Keratinocyte (primary cell): ENCODE data around the gene FRMPD4. TPM values are rescaled to one million over a fixed set of nuclear protein-coding genes. Genes with fewer than 3 reads are reported as not detected.

Experiments
- DNase-seq: peaks from one replicate; pipeline ENCODE4 v3.0.0-alpha.2; 2011; ENCODE audit warnings: low read depth, missing footprints, low spot score
- FAIRE-seq: peaks from 2 replicates; lab custom pipeline; 2011; peaks lifted over from hg19 to GRCh38; lab: Jason Lieb, UNC
- H2AFZ ChIP-seq: 2 replicates; pipeline ENCODE4 v1.6.0; 2012; ENCODE audit warnings: low read length, control low read depth, inconsistent platforms; ENCODE audit not compliant: control insufficient read depth
- H3K27ac ChIP-seq: 2 replicates; pipeline ENCODE4 v1.5.1; 2011; ENCODE audit warnings: low read length; ENCODE audit not compliant: control insufficient read depth, insufficient read depth
- H3K27me3 ChIP-seq: 3 replicates; pipeline ENCODE4 v1.6.0; 2011; ENCODE audit warnings: low read length; ENCODE audit not compliant: control insufficient read depth, insufficient read depth; ENCODE audit errors: extremely low read depth
- H3K36me3 ChIP-seq, 2 experiments: 2 replicates in 1 of 2; 3 replicates in 1 of 2; pipeline ENCODE4 v1.5.1; 2011; ENCODE audit warnings: low read length in 2 of 2, mild to moderate bottlenecking in 1 of 2; ENCODE audit not compliant: control insufficient read depth in 2 of 2, insufficient read depth in 2 of 2; ENCODE audit errors: extremely low read depth in 1 of 2
- H3K4me1 ChIP-seq: 3 replicates; pipeline ENCODE4 v1.5.1; 2011; ENCODE audit warnings: low read length; ENCODE audit not compliant: control insufficient read depth, insufficient read depth; ENCODE audit errors: extremely low read depth
- H3K4me2 ChIP-seq: 3 replicates; pipeline ENCODE4 v1.6.0; 2011; ENCODE audit warnings: low read depth, low read length; ENCODE audit not compliant: control insufficient read depth, insufficient read depth; ENCODE audit errors: extremely low read depth
- H3K4me3 ChIP-seq, 3 experiments: fragments of 200-600 bp in 1 of 3; sonication (generic) in 1 of 3; 2 replicates in 2 of 3; 3 replicates in 1 of 3; pipeline ENCODE4 v1.5.1; 2011 to 2016; ENCODE audit warnings: low read length in 3 of 3, mild to moderate bottlenecking in 3 of 3, control low read depth in 2 of 3, inconsistent platforms in 1 of 3, low read depth in 1 of 3, mixed read lengths in 1 of 3, mixed run types in 1 of 3, moderate library complexity in 1 of 3; ENCODE audit not compliant: control insufficient read depth in 2 of 3, insufficient read depth in 2 of 3; ENCODE audit errors: extremely low read depth in 1 of 3
- H3K79me2 ChIP-seq: 2 replicates; pipeline ENCODE4 v1.6.0; 2012; ENCODE audit warnings: low read length; ENCODE audit not compliant: control insufficient read depth, insufficient read depth
- H3K9ac ChIP-seq: 3 replicates; pipeline ENCODE4 v1.6.0; 2011; ENCODE audit warnings: low read length; ENCODE audit not compliant: control insufficient read depth, insufficient read depth; ENCODE audit errors: extremely low read depth
- H3K9me1 ChIP-seq: 3 replicates; pipeline ENCODE4 v1.6.0; 2011; ENCODE audit warnings: low read length; ENCODE audit not compliant: control insufficient read depth, insufficient read depth; ENCODE audit errors: extremely low read depth
- H3K9me3 ChIP-seq: 2 replicates; pipeline ENCODE4 v1.5.1; 2012; ENCODE audit warnings: low read depth, low read length; ENCODE audit not compliant: control insufficient read depth
- H4K20me1 ChIP-seq: 3 replicates; pipeline ENCODE4 v1.6.0; 2011; ENCODE audit warnings: low read length; ENCODE audit not compliant: control insufficient read depth, insufficient read depth; ENCODE audit errors: extremely low read depth
- CTCF ChIP-seq, 3 experiments: IDR thresholded peaks in 1 of 3; conservative IDR thresholded peaks in 1 of 3; optimal IDR thresholded peaks in 1 of 3; 2 replicates in 2 of 3; 3 replicates in 1 of 3; pipeline versions ENCODE3 to v1.5.1; 2011; ENCODE audit warnings: low read length in 3 of 3, mild to moderate bottlenecking in 3 of 3, moderate library complexity in 2 of 3, control low read depth in 1 of 3, inconsistent platforms in 1 of 3; ENCODE audit not compliant: insufficient read depth in 2 of 3; ENCODE audit errors: extremely low read depth in 1 of 3
- EZH2 ChIP-seq: IDR thresholded peaks from one replicate; pipeline ENCODE4 v1.6.1; 2012; ENCODE audit warnings: inconsistent platforms, mild to moderate bottlenecking, low read length, moderate library complexity
- dilution Hi-C: fragments of 300-500 bp; cut with MboI; formaldehyde crosslinking; loops from one replicate; pipeline ENCODE4 v1.7.0; 2020; ENCODE audit warnings: low sequenced_read_pairs; ENCODE audit not compliant: extremely low pct_ligation_motif_present
- polyA plus RNA-seq, 5 experiments: library from polyadenylated mRNA; depleted of rRNA in 3 of 5; stranded (reverse) in 3 of 5; stranded (forward) in 1 of 5; unstranded in 1 of 5; fragments of >200 nt; gene quantifications; 1 replicate in 1 of 5; 2 replicates in 3 of 5; 3 replicates in 1 of 5; pipeline versions ENCODE4 v1.2.1 to v1.2.3, GENCODE V29; 2011 to 2012; ENCODE audit warnings: missing spikeins in 2 of 5, low read depth in 1 of 5, low replicate concordance in 1 of 5

The FRMPD4 gene
- polyA plus RNA-seq, 1 donor (not counting 4 experiments of a cell fraction or from before 2014, with no cell fraction given) = 0.05 TPM

- Histone ChIP-seq H4K20me1 (no peaks in the 10 kb centered on the region), H3K9me1 (no peaks in the 10 kb centered on the region), H3K4me1 (peaks cover 21% of the 10 kb centered on the region), H3K4me2 (no peak overlapping the region), H3K9me3 (no peaks in the 10 kb centered on the region), H3K79me2 (no peaks in the 10 kb centered on the region), H3K36me3 (no peaks in the 10 kb centered on the region), H3K27ac (no peak overlapping the region), H2AFZ (no peak overlapping the region), H3K4me3 (no peak overlapping the region), H3K27me3 (no peaks in the 10 kb centered on the region), H3K9ac (no peak overlapping the region)
- dilution Hi-C loops = no loop called here
- DNase-seq = no peak
- FAIRE-seq = no peak
- no peak for TF ChIP-seq EZH2
- no peak for TF ChIP-seq CTCF (optimal IDR thresholded peaks at IDR 0.05 in 1 of 3, IDR thresholded peaks at IDR 0.05 in 1 of 3, conservative IDR thresholded peaks at IDR 0.05 in 1 of 3; ENCODE audit: extremely low read depth in 1 of 3, insufficient read depth in 2 of 3, low read length in 3 of 3)
Observed at GRCh38 chrX:12363216-12363615, 224.9 kb downstream of the FRMPD4 start.

DNA sequence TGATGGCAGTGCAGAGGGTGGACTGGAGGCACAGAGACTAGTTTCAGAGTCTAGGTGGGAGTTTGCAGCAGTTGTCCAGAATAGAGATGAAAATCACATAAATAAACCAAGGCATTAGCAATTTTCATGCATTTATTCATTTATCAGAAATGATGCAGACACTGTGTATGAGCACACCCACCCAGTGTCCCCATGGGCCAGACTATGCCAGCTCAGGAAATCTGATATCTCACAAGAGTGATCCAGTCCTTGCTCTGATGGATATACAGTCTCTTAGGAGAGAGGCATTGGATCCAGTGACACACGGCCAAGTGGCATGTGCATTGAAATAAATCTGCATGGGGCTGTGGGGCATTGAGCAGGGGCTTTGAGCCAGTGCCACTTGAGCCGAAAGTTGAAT lies 228.2 kb downstream of the FRMPD4 start:
- H3K36me3 ChIP-seq = no peaks in the 10 kb centered on the region
- no peaks in the 10 kb centered on the region for H3K9me1 ChIP-seq
- H3K79me2 ChIP-seq = no peaks in the 10 kb centered on the region
- H3K4me2 ChIP-seq = no peak overlapping the region
- no peak for DNase-seq
- no peak for FAIRE-seq
- H3K4me3 ChIP-seq = no peak overlapping the region
- H2AFZ ChIP-seq = no peak overlapping the region
- TF ChIP-seq EZH2 = no peak
- no peak for TF ChIP-seq CTCF (optimal IDR thresholded peaks at IDR 0.05 in 1 of 3, IDR thresholded peaks at IDR 0.05 in 1 of 3, conservative IDR thresholded peaks at IDR 0.05 in 1 of 3; ENCODE audit: extremely low read depth in 1 of 3, insufficient read depth in 2 of 3, low read length in 3 of 3)
- H3K9me3 ChIP-seq = no peaks in the 10 kb centered on the region
- peaks cover 15% of the 10 kb centered on the region for H3K4me1 ChIP-seq
- no peak overlapping the region for H3K27ac ChIP-seq
- H4K20me1 ChIP-seq = no peaks in the 10 kb centered on the region
- dilution Hi-C loops = no loop called here
- no peak overlapping the region for H3K9ac ChIP-seq
- no peaks in the 10 kb centered on the region for H3K27me3 ChIP-seq
